ENCODE results near the gene TRAPPC13.

GRCh38 chr5:65640240-65640639 is 15.4 kb downstream of the TRAPPC13 start:
- TF ChIP-seq CTCF (conservative IDR thresholded peaks at IDR 0.05; ENCODE audit: low read depth, low read length) (no peak), POLR2A (IDR thresholded peaks at IDR 0.05; ENCODE audit: low read depth, low read length) (no peak), CEBPB (IDR thresholded peaks at IDR 0.05; ENCODE audit: low read depth, low read length) (no peak), MXI1 (IDR thresholded peaks at IDR 0.05; ENCODE audit: borderline replicate concordance, low read depth, low read length) (no peak), RCOR1 (IDR thresholded peaks at IDR 0.05; ENCODE audit: insufficient replicate concordance, low read length) (no peak)
